Astrocyte (in vitro differentiated cells and primary cell): ENCODE measurements around the gene AP3S2.

Experiments used
- CTCF ChIP-seq: IDR thresholded peaks from 2 replicates; pipeline ENCODE4 v1.5.1; 2011; ENCODE audit warnings: low read depth, mild to moderate bottlenecking, inconsistent platforms, low read length, moderate library complexity; ENCODE audit not compliant: insufficient read depth
- EZH2 ChIP-seq: IDR thresholded peaks from 2 replicates; pipeline ENCODE4 v1.6.1; 2012; ENCODE audit warnings: mild to moderate bottlenecking, low read length, inconsistent platforms; ENCODE audit not compliant: insufficient read depth

- TF ChIP-seq CTCF = no peak
- TF ChIP-seq EZH2 = no peak
These were observed 14.4 kb upstream of the AP3S2 start for GRCh38 chr15:89908226-89908625.
